GM21526 (cell line): ENCODE data around the gene COA8.

Experiments used
- ATAC-seq: cut with Tn5 transposase; IDR thresholded peaks from one replicate; pipeline ENCODE4 v1.9.1; 2021; ENCODE audit warnings: moderate library complexity; ENCODE audit not compliant: unreplicated experiment, low FRiP score

Gene COA8

GRCh38 chr14:103562429-103563225 is at the start of gene COA8, which contains the start of gene BAG5:
Gene COA8, plus strand, starts transcription at chr14:103562960. Its CDS starts 42 bp downstream, at chr14:103563002.
Gene BAG5, minus strand, starts transcription at chr14:103562657. Its CDS starts 1,493 bp downstream, at chr14:103561164.
- peak; percentile 56 for ATAC-seq

- ATAC-seq, result no peak
Observed at GRCh38 chr14:103514596-103515421, 48.0 kb upstream of the COA8 start.

- ATAC-seq, result no peak
Observed at GRCh38 chr14:103516426-103517173, 46.2 kb upstream of the COA8 start.

- no peak for ATAC-seq
Observed at GRCh38 chr14:103517174-103517566, 45.6 kb upstream of the COA8 start.

GRCh38 chr14:103517721-103518421 is 44.9 kb upstream of the COA8 start:
- ATAC-seq, result no peak

GRCh38 chr14:103518422-103519042 is 44.2 kb upstream of the COA8 start:
- ATAC-seq, result no peak

GRCh38 chr14:103519043-103519836 is 43.5 kb upstream of the COA8 start:
- no peak for ATAC-seq

GRCh38 chr14:103519837-103520212 is 42.9 kb upstream of the COA8 start:
- no peak for ATAC-seq

- no peak for ATAC-seq
Observed at GRCh38 chr14:103520269-103520656, 42.5 kb upstream of the COA8 start.

GRCh38 chr14:103520657-103521437 is 41.9 kb upstream of the COA8 start:
- peak; percentile 46 for ATAC-seq

GRCh38 chr14:103521438-103521950 is 41.3 kb upstream of the COA8 start:
- ATAC-seq, result no peak

GRCh38 chr14:103521951-103522563 is 40.7 kb upstream of the COA8 start:
- no peak for ATAC-seq

- ATAC-seq, result no peak
Observed at GRCh38 chr14:103522649-103523574, 39.8 kb upstream of the COA8 start, which contains the start of gene CKB. Gene CKB, minus strand, starts transcription at chr14:103522830. Its CDS starts 337 bp downstream, at chr14:103522493.

GRCh38 chr14:103523575-103523954 is 39.2 kb upstream of the COA8 start:
- ATAC-seq, result no peak

- ATAC-seq, result no peak
Observed at GRCh38 chr14:103524002-103524935, 38.5 kb upstream of the COA8 start.
